Rectal smooth muscle tissue (tissue), 1 donor: ENCODE measurements around the gene ABCB11.

Source experiments
- H3K27ac ChIP-seq: one replicate; pipeline ENCODE4 v1.7.0; 2013; ENCODE audit warnings: low read depth, low read length, inconsistent platforms
- H3K27me3 ChIP-seq: one replicate; pipeline ENCODE4 v1.7.0; 2013; ENCODE audit warnings: low read length; ENCODE audit not compliant: control insufficient read depth, insufficient read depth
- H3K36me3 ChIP-seq: one replicate; pipeline ENCODE4 v1.7.0; 2013; ENCODE audit warnings: low read length; ENCODE audit not compliant: control insufficient read depth, insufficient read depth
- H3K4me1 ChIP-seq: one replicate; pipeline ENCODE4 v1.7.0; 2013; ENCODE audit warnings: low read length; ENCODE audit not compliant: control insufficient read depth, insufficient read depth
- H3K4me3 ChIP-seq: one replicate; pipeline ENCODE4 v1.7.0; 2013; ENCODE audit warnings: low read length
- H3K9ac ChIP-seq: one replicate; pipeline ENCODE4 v1.7.0; 2013; ENCODE audit warnings: low read length

Gene ABCB11

GRCh38 chr2:168998609-168999211 lies 32.4 kb downstream of the ABCB11 start:
- no peaks in the 10 kb centered on the region for H3K36me3 ChIP-seq
- H3K27me3 ChIP-seq: no peaks in the 10 kb centered on the region
- H3K9ac ChIP-seq: no peak overlapping the region
- H3K4me1 ChIP-seq: no peaks in the 10 kb centered on the region
- no peak overlapping the region for H3K4me3 ChIP-seq
- no peak overlapping the region for H3K27ac ChIP-seq

DNA sequence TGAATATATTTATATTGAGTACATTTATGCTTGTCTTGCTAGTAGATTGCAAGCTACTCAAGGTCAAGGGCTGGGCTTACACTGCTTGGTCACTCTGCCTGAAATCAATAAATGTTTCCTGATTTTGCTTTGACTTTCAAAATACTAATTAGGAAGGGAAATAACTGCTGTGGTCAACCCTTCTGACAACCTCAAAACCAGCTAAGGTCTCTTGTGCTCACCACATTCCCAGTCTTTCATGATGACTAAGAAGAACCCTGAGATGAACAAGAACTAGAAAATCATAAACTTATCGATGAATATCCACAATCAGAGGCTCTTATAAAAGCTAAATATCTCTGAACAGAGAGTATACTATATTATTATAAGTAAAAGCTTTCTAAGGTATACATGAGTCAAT lies 33.3 kb downstream of the ABCB11 start:
- no peak overlapping the region for H3K27ac ChIP-seq
- no peaks in the 10 kb centered on the region for H3K27me3 ChIP-seq
- no peak overlapping the region for H3K9ac ChIP-seq
- H3K36me3 ChIP-seq: no peaks in the 10 kb centered on the region
- no peak overlapping the region for H3K4me3 ChIP-seq
- no peaks in the 10 kb centered on the region for H3K4me1 ChIP-seq

DNA sequence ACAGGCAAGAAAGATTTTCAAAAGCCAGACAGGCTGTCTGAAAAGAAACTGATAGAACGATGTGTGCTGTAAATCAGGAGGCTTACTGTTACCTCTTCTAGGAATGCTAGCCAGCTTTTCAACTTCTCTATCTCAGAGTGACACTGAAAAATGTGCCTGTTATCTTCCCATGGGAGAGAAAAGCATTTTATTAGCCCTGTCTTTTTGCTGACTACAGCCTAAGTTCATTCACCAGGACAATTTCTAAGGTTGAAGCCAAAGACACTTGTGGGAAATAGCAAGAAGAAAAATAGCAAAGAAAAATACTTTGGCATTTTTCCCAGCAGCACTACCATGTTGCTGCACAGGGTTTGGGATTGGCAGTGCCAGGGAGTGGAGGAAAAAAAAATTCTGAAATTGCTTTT lies 34.0 kb downstream of the ABCB11 start:
- Histone ChIP-seq H3K27ac (no peak overlapping the region), H3K4me1 (no peaks in the 10 kb centered on the region), H3K9ac (no peak overlapping the region), H3K36me3 (no peaks in the 10 kb centered on the region), H3K4me3 (no peak overlapping the region), H3K27me3 (no peaks in the 10 kb centered on the region)

DNA sequence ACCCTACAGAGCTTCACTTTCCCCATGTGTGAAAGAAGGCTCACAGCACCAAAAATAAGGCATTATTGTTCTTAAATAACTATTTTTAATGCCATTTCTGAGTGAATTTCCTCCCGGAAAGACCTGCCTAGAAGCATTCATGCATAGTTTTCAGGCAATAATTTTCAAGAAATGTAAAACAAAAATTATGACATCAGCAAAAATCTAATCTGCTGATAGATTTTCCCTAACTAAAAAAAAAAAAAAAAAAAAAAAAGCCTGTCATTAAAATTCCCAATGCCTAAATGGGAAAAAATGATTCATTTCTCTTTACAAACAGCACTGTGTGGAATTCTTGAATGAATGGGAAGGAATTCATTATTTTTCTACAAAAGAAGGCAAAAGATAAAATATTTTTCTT lies 35.4 kb downstream of the ABCB11 start:
- Histone ChIP-seq H3K36me3 (no peaks in the 10 kb centered on the region), H3K4me1 (no peaks in the 10 kb centered on the region), H3K4me3 (no peak overlapping the region), H3K27me3 (no peaks in the 10 kb centered on the region), H3K27ac (no peak overlapping the region), H3K9ac (no peak overlapping the region)

GRCh38 chr2:168993538-168993937 lies 37.6 kb downstream of the ABCB11 start:
- H3K9ac ChIP-seq: no peak overlapping the region
- H3K27ac ChIP-seq: no peak overlapping the region
- H3K36me3 ChIP-seq: no peaks in the 10 kb centered on the region
- H3K4me1 ChIP-seq: no peaks in the 10 kb centered on the region
- no peaks in the 10 kb centered on the region for H3K27me3 ChIP-seq
- H3K4me3 ChIP-seq: no peak overlapping the region

DNA sequence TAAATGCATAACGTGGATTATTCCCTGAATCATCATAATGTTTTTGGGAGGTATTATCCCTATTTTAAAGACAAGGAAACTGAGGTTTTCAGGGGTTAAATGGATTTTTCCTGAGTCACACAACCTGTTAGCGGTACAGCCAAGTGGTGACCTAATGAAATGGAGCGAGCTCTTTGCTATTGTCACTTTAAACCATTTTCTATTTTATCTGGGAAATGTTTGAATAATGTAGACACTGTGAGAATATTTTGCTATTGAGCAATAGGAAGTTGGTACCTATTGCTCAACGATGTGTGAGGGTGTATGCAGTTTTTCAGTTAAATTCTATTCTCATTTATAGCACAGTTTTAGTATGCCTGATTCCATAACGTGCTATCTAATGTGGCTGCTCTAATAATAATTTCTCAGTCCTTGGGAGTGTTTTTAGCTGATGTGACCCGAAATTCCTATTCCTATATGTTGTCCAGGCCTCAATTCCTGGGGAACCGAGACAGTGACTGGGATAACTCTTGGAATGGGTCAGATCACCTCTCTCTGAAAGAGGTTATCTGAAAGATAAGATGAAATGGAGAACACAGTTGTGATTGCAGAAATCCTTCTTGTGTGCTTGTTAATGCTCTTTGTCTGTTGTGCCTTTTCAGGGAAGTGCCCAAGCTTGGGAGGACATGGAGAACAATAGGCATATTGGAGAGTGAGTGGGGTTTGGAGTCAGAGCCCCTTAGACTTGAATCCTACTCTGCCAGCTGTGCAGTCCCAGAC lies 38.4 kb downstream of the ABCB11 start:
- H3K27ac ChIP-seq: no peak overlapping the region
- no peak overlapping the region for H3K9ac ChIP-seq
- H3K4me3 ChIP-seq: no peak overlapping the region
- H3K4me1 ChIP-seq: no peaks in the 10 kb centered on the region
- no peaks in the 10 kb centered on the region for H3K36me3 ChIP-seq
- no peaks in the 10 kb centered on the region for H3K27me3 ChIP-seq

DNA sequence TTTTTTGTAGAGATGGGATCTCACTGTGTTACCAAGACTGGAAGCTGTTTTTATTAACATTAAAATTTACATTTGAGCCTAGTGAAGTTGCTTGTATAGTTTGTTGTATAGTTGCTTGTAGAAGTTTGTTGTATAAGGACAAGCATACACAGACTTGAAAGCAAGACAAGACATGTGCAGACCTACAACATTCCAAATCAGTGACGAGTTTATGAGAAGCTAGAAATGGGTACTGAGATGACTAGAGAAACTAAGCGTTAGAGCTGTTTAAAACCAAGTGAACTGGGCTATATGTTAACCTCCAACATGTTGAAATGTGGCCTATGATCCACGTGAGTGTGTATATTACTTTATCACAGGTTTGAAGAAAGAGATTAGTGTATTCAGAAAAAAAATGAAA lies 39.1 kb downstream of the ABCB11 start:
- Histone ChIP-seq H3K9ac (no peak overlapping the region), H3K4me1 (no peaks in the 10 kb centered on the region), H3K27ac (no peak overlapping the region), H3K4me3 (no peak overlapping the region), H3K27me3 (no peaks in the 10 kb centered on the region), H3K36me3 (no peaks in the 10 kb centered on the region)

DNA sequence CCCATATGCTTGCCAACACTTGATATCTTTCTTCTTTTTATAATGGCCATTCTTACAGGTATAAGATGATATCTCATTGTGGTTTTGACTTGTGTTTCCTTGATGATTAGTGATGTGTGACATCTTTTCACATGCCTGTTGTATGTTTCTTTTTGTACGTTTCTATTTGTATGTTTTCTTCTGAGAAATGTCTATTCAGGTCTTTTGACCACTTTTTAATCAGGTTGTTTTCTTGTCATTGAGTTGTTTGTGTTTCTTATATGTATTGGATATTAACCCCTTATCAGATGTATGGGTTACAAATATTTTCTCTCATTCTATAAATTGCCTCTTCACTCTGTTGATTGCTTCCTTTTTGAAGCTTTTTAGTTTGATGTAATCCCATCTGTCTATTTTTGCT lies 42.4 kb downstream of the ABCB11 start:
- Histone ChIP-seq H3K4me1 (no peaks in the 10 kb centered on the region), H3K9ac (no peak overlapping the region), H3K27ac (no peak overlapping the region), H3K36me3 (no peaks in the 10 kb centered on the region), H3K4me3 (no peak overlapping the region), H3K27me3 (no peaks in the 10 kb centered on the region)

DNA sequence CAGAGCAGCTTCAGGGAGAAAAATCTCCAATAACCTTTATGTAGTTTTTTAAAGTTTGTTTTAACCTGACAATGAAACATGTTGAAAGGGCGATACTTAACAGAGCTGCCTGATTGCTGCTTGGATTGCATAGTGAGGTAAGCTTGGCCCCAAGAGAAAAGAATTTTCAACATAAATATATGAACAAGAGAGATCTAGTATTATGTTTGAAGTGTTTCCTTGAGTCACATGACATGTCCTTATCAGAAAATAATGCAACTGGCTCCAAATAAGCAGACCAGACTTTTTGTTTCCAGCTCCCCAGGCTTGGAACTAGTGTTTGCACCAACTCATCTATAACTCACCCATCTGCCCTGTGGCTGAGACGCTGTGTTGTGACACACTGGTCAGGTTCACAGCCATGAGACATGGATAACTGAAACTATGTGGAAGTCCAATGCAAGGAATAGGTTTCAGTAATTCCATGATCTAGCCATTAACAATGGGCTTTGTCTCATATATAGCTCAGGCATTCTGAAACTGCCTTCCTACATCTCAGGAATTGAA lies 44.7 kb downstream of the ABCB11 start:
- Histone ChIP-seq H3K4me1 (no peaks in the 10 kb centered on the region), H3K27me3 (no peaks in the 10 kb centered on the region), H3K36me3 (no peaks in the 10 kb centered on the region), H3K27ac (no peak overlapping the region), H3K9ac (no peak overlapping the region), H3K4me3 (no peak overlapping the region)

- no peak overlapping the region for H3K27ac ChIP-seq
- no peak overlapping the region for H3K9ac ChIP-seq
- H3K36me3 ChIP-seq: no peaks in the 10 kb centered on the region
- H3K4me3 ChIP-seq: no peak overlapping the region
- H3K27me3 ChIP-seq: no peaks in the 10 kb centered on the region
- H3K4me1 ChIP-seq: no peaks in the 10 kb centered on the region
These were observed 49.5 kb downstream of the ABCB11 start for GRCh38 chr2:168981651-168982050.

DNA sequence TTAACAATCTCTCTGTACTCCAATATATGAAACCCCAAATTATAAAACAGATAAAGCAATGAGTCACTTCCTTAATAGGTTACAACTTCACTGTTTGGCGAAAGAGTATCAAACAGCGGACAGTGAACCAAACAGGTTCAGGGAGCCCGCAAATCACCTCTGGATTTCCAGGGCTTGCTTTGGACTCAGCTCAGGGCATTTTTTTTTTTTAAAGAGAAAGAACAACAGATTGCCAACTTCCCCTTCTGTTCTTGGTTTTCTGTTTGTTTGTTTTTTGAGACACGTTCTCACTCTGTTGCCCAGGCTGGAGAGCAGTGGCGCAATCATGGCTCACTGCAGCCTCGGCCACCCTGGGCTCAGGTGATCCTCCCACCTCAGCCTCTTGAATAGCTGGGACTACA lies 52.7 kb downstream of the ABCB11 start:
- Histone ChIP-seq H3K27ac (no peak overlapping the region), H3K4me1 (no peaks in the 10 kb centered on the region), H3K27me3 (no peaks in the 10 kb centered on the region), H3K9ac (no peak overlapping the region), H3K36me3 (no peaks in the 10 kb centered on the region), H3K4me3 (no peak overlapping the region)

GRCh38 chr2:168977608-168978007 lies 53.5 kb downstream of the ABCB11 start:
- Histone ChIP-seq H3K4me3 (no peak overlapping the region), H3K27me3 (no peaks in the 10 kb centered on the region), H3K9ac (no peak overlapping the region), H3K27ac (no peak overlapping the region), H3K4me1 (no peaks in the 10 kb centered on the region), H3K36me3 (no peaks in the 10 kb centered on the region)
